SK-N-SH (cell line): Measurements from ENCODE around the gene USP48. TPM values are rescaled to one million over a fixed set of nuclear protein-coding genes. Genes with fewer than 3 reads are reported as not detected.

Experiments
- CTCF ChIA-PET: fragments of 300-600, 350-600 bp; formaldehyde crosslinking; extraction: SDS; loops from one replicate; lab custom pipeline; 2021; lab: Yijun Ruan, JAX
- POLR2A ChIA-PET: fragments of 350-600 bp; sonication (Branson Sonifier 250); formaldehyde crosslinking; extraction: SDS; loops from one replicate; lab custom pipeline; 2020; ENCODE audit warnings: antibody characterized with exemption, inconsistent platforms; lab: Yijun Ruan, JAX
- DNase-seq: peaks from one replicate; pipeline ENCODE4 v3.0.0; 2012
- H2AFZ ChIP-seq: fragments of 200-600 bp; sonication (generic); 2 replicates; pipeline ENCODE4 v1.8.1; 2016; ENCODE audit warnings: antibody characterized with exemption, mild to moderate bottlenecking, low read depth
- H3F3A ChIP-seq: fragments of 200-600 bp; sonication (generic); replicated peaks from 2 replicates; pipeline ENCODE3; 2016; ENCODE audit warnings: antibody characterized with exemption, mild to moderate bottlenecking; ENCODE audit not compliant: insufficient read depth
- H3K27ac ChIP-seq, 2 experiments: fragments of 200-500 bp in 1 of 2; fragments of 200-600 bp in 1 of 2; sonication (Bioruptor generic) in 1 of 2; sonication (generic), shearing (Covaris generic) in 1 of 2; 2 replicates each; pipeline versions ENCODE4 v1.5.1 to v1.6.1; 2014 to 2016; ENCODE audit warnings: low read depth in 2 of 2, inconsistent platforms in 1 of 2, low read length in 1 of 2, mild to moderate bottlenecking in 1 of 2, mixed read lengths in 1 of 2
- H3K27me3 ChIP-seq: fragments of 200-600 bp; sonication (generic), shearing (Covaris generic); 2 replicates; pipeline ENCODE4 v1.6.1; 2016; ENCODE audit warnings: mixed run types; ENCODE audit not compliant: insufficient read depth
- H3K36me3 ChIP-seq, 2 experiments: fragments of 200-500 bp in 1 of 2; fragments of 200-600 bp in 1 of 2; sonication (Bioruptor generic) in 1 of 2; sonication (generic) in 1 of 2; replicated peaks in 1 of 2; 2 replicates each; pipeline versions ENCODE3 to v1.5.1; 2014 to 2016; ENCODE audit warnings: low read length in 1 of 2, mild to moderate bottlenecking in 1 of 2; ENCODE audit not compliant: insufficient read depth in 2 of 2, control insufficient read depth in 1 of 2
- H3K4me1 ChIP-seq, 2 experiments: fragments of 200-500 bp in 1 of 2; fragments of 200-600 bp in 1 of 2; sonication (Bioruptor generic) in 1 of 2; sonication (generic), shearing (Covaris generic) in 1 of 2; 2 replicates each; pipeline versions ENCODE4 v1.5.1 to v1.6.1; 2014 to 2016; ENCODE audit warnings: low read depth in 1 of 2, low read length in 1 of 2, mixed run types in 1 of 2; ENCODE audit not compliant: insufficient read depth in 2 of 2, control insufficient read depth in 1 of 2
- H3K4me2 ChIP-seq: fragments of 200-600 bp; sonication (generic), shearing (Covaris generic); 2 replicates; pipeline ENCODE4 v1.6.1; 2017; ENCODE audit warnings: mixed run types
- H3K4me3 ChIP-seq, 2 experiments: fragments of 200-500 bp in 1 of 2; fragments of 200-600 bp in 1 of 2; sonication (Bioruptor generic) in 1 of 2; sonication (generic), shearing (Covaris generic) in 1 of 2; 2 replicates each; pipeline versions ENCODE4 v1.5.1 to v1.8.1; 2014 to 2016; ENCODE audit warnings: low read depth in 2 of 2, inconsistent platforms in 1 of 2, low read length in 1 of 2, mild to moderate bottlenecking in 1 of 2, mixed read lengths in 1 of 2, moderate library complexity in 1 of 2
- H3K79me2 ChIP-seq: fragments of 200-600 bp; sonication (generic); 2 replicates; pipeline ENCODE4 v1.8.1; 2017; ENCODE audit warnings: mild to moderate bottlenecking; ENCODE audit not compliant: insufficient read depth
- H3K9ac ChIP-seq: fragments of 200-600 bp; sonication (generic); 2 replicates; pipeline ENCODE4 v1.6.1; 2017; ENCODE audit warnings: mixed run types
- H3K9me2 ChIP-seq: fragments of 200-600 bp; sonication (generic); 2 replicates; pipeline ENCODE4 v1.6.1; 2017; ENCODE audit warnings: mixed run types
- H3K9me3 ChIP-seq: fragments of 200-600 bp; sonication (generic); 2 replicates; pipeline ENCODE4 v1.6.1; 2017; ENCODE audit warnings: mixed run types, mild to moderate bottlenecking, moderate library complexity
- H4K20me1 ChIP-seq: fragments of 200-600 bp; sonication (generic); 2 replicates; pipeline ENCODE4 v1.6.1; 2017; ENCODE audit warnings: mild to moderate bottlenecking, mixed run types; ENCODE audit not compliant: insufficient read depth
- CHD2 ChIP-seq: fragments of 150-350 bp; IDR thresholded peaks from 2 replicates; pipeline ENCODE4 v1.6.1; 2018; ENCODE audit warnings: low read length; ENCODE audit not compliant: partially characterized antibody
- ELF1 ChIP-seq: IDR thresholded peaks from 2 replicates; pipeline ENCODE4 v1.4.0; 2012
- MAX ChIP-seq: IDR thresholded peaks from 2 replicates; pipeline ENCODE4 v1.4.0; 2012; ENCODE audit warnings: low read depth
- NRF1 ChIP-seq: IDR thresholded peaks from 2 replicates; pipeline ENCODE4 v1.6.1; 2012; ENCODE audit warnings: low read depth, mild to moderate bottlenecking, low read length
- PBX3 ChIP-seq: IDR thresholded peaks from 2 replicates; pipeline ENCODE4; 2012
- POLR2AphosphoS5 ChIP-seq: IDR thresholded peaks from 2 replicates; pipeline ENCODE4 v1.6.1; 2012; ENCODE audit warnings: low read depth, low read length
- SIN3A ChIP-seq: IDR thresholded peaks from 2 replicates; pipeline ENCODE4 v1.6.1; 2012; ENCODE audit warnings: low read depth, mild to moderate bottlenecking, low read length, moderate library complexity, borderline replicate concordance
- TCF12 ChIP-seq: IDR thresholded peaks from 2 replicates; pipeline ENCODE4 v1.4.0; 2012
- USF1 ChIP-seq: IDR thresholded peaks from 2 replicates; pipeline ENCODE4 v1.4.0; 2012; ENCODE audit warnings: low read depth, borderline replicate concordance
- USF2 ChIP-seq: fragments of 150-350 bp; IDR thresholded peaks from 2 replicates; pipeline ENCODE4 v1.6.1; 2017; ENCODE audit warnings: antibody characterized with exemption, low read length, low read depth, borderline replicate concordance
- ZBTB33 ChIP-seq: IDR thresholded peaks from 2 replicates; pipeline ENCODE4 v1.4.0; 2012; ENCODE audit warnings: low read depth, borderline replicate concordance
- WGBS: methylation state at CpG from one replicate; pipeline ENCODE4 v1.1.6; 2017; ENCODE audit warnings: low lambda C conversion rate; 5-methylcytosine and 5-hydroxymethylcytosine counted together
- polyA plus RNA-seq, 3 experiments: library from polyadenylated mRNA; depleted of rRNA; stranded (reverse); fragments of >200 nt; gene quantifications; 2 replicates each; pipeline ENCODE4 v1.2.3, GENCODE V29; 2012

USP48 gene
- polyA plus RNA-seq, 1 of the 3 experiments (the other 2 are of a cell fraction), result 13.6 TPM

- no peak for TF ChIP-seq USF1
- no peak for TF ChIP-seq NRF1
- no peak for TF ChIP-seq PBX3
- TF ChIP-seq ELF1, result no peak
- no peak for TF ChIP-seq USF2
- TF ChIP-seq CHD2, result no peak
- TF ChIP-seq SIN3A, result no peak
- no peak for TF ChIP-seq TCF12
- TF ChIP-seq ZBTB33, result no peak
- TF ChIP-seq MAX, result no peak
- no peak for TF ChIP-seq POLR2AphosphoS5
- Histone ChIP-seq H3K9me2 (no peaks in the 10 kb centered on the region), H3K4me2 (no peak overlapping the region), H3K27ac (no peak overlapping the region), H2AFZ (no peak overlapping the region), H4K20me1 (no peaks in the 10 kb centered on the region), H3K79me2 (no peaks in the 10 kb centered on the region), H3K4me1 (peaks cover 0 to 19% of the 10 kb centered on the region in 2 experiments; a peak in 1 of 4 replicates), H3K36me3 (no peaks in the 10 kb centered on the region), H3F3A (no peaks in the 10 kb centered on the region), H3K27me3 (peaks cover 10% of the 10 kb centered on the region), H3K9ac (no peak overlapping the region), H3K9me3 (no peaks in the 10 kb centered on the region), H3K4me3 (no peak overlapping the region; a peak in 2 of 4 replicates)
- POLR2A ChIA-PET, result no interaction called here
- CTCF ChIA-PET, result interaction anchor here (0.6 to 1.3 kb wide), 5 partner anchors 13 to 278 kb away, joined by 3 read pairs; no protein-coding TSS in a partner anchor
- DNase-seq, result no peak
- WGBS, result 83% methylated on average over 21 of the region's 39 CpGs
These were observed 130.6 kb downstream of the USP48 start for GRCh38 chr1:21652101-21652936.
